ENCODE data around the gene ST6GALNAC4.

The ST6GALNAC4 gene

GRCh38 chr9:127899128-127899943 is 17.5 kb downstream of the ST6GALNAC4 start, which contains the start of gene ST6GALNAC6:
TSS of gene ST6GALNAC6 (minus strand) at chr9:127899603. CDS start at chr9:127897981, 1,622 bp downstream.
- peak; percentile 81 to 87 for DNase-seq (ENCODE audit: low spot score in 2 of 2)
- H3K36me3 Mint-ChIP-seq, result peaks cover 76% of the 10 kb centered on the region
- peak within 1 kb of the TSS; percentile 82 for H3K4me3 Mint-ChIP-seq
- peak; percentile 77 for ATAC-seq
- H3K4me1 Mint-ChIP-seq, result peaks cover 44% of the 10 kb centered on the region
- peak within 1 kb of the TSS; percentile 92 for H3K27ac Mint-ChIP-seq
- no peaks in the 10 kb centered on the region for H3K9me3 Mint-ChIP-seq

GRCh38 chr9:127898433-127899127 is 18.3 kb downstream of the ST6GALNAC4 start:
- peaks cover 76% of the 10 kb centered on the region for H3K36me3 Mint-ChIP-seq
- peak overlapping the region; percentile 92 for H3K27ac Mint-ChIP-seq
- ATAC-seq (peak; percentile 38), DNase-seq (ENCODE audit: low spot score in 2 of 2) (peak in 1 of 2 donors; percentile 71)
- no peaks in the 10 kb centered on the region for H3K9me3 Mint-ChIP-seq
- peak overlapping the region; percentile 82 for H3K4me3 Mint-ChIP-seq
- peaks cover 40% of the 10 kb centered on the region for H3K4me1 Mint-ChIP-seq

- Mint-ChIP-seq H3K4me3 (peak overlapping the region; percentile 82), H3K27ac (no peak overlapping the region), H3K36me3 (peaks cover 81% of the 10 kb centered on the region), H3K4me1 (peaks cover 49% of the 10 kb centered on the region), H3K9me3 (no peaks in the 10 kb centered on the region)
- ATAC-seq (peak; percentile 14), DNase-seq (ENCODE audit: low spot score in 2 of 2) (no peak)
Measured at GRCh38 chr9:127897193-127897692, 19.6 kb downstream of the ST6GALNAC4 start.

- H3K27ac Mint-ChIP-seq, result no peak overlapping the region
- peaks cover 88% of the 10 kb centered on the region for H3K36me3 Mint-ChIP-seq
Measured at GRCh38 chr9:127896395-127897192, 20.2 kb downstream of the ST6GALNAC4 start.

GRCh38 chr9:127895811-127896210 is 21.0 kb downstream of the ST6GALNAC4 start:
- Mint-ChIP-seq H3K27ac (no peak overlapping the region), H3K4me3 (no peak overlapping the region), H3K9me3 (no peaks in the 10 kb centered on the region), H3K36me3 (peaks cover 89% of the 10 kb centered on the region), H3K4me1 (peaks cover 52% of the 10 kb centered on the region)
- DNase-seq (ENCODE audit: low spot score in 2 of 2) (no peak), ATAC-seq (no peak)

More at GRCh38 chr9:127896395-127897192, 20.2 kb downstream of the ST6GALNAC4 start:
- Mint-ChIP-seq H3K9me3 (no peaks in the 10 kb centered on the region), H3K4me1 (peaks cover 52% of the 10 kb centered on the region), H3K4me3 (no peak overlapping the region)
- DNase-seq (ENCODE audit: low spot score in 2 of 2), result no peak
- no peak for ATAC-seq

DNA sequence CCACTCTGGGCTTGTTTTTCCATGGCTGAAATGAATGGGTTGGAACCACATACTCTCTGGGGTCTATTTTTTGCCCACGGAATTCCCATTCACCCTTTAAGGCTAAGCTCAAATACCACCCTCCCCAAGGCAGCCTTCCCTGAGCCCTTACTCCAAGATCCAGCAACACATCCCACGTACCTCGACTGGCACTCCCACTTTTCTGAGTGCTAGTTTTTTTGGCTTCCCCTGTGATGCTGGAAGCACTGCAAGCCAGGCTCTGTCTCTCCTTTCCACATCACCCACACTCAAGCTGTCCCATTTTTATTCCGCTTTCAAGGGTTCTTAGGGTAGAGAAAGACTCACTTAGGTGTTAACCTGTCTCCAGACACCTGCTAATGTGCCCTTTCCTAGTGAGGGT is 23.4 kb downstream of the ST6GALNAC4 start:
- DNase-seq (ENCODE audit: low spot score in 2 of 2) (no peak), ATAC-seq (no peak)
- Mint-ChIP-seq H3K4me3 (no peak overlapping the region), H3K9me3 (no peaks in the 10 kb centered on the region), H3K4me1 (peaks cover 47% of the 10 kb centered on the region), H3K36me3 (peaks cover 98% of the 10 kb centered on the region), H3K27ac (no peak overlapping the region)

GRCh38 chr9:127892831-127893230 is 24.0 kb downstream of the ST6GALNAC4 start:
- H3K4me3 Mint-ChIP-seq, result no peak overlapping the region
- H3K36me3 Mint-ChIP-seq, result peaks cover 98% of the 10 kb centered on the region
- no peaks in the 10 kb centered on the region for H3K9me3 Mint-ChIP-seq
- H3K4me1 Mint-ChIP-seq, result peaks cover 43% of the 10 kb centered on the region
- peak overlapping the region; percentile 6 for H3K27ac Mint-ChIP-seq
- ATAC-seq, result no peak
- no peak for DNase-seq (ENCODE audit: low spot score in 2 of 2)

DNA sequence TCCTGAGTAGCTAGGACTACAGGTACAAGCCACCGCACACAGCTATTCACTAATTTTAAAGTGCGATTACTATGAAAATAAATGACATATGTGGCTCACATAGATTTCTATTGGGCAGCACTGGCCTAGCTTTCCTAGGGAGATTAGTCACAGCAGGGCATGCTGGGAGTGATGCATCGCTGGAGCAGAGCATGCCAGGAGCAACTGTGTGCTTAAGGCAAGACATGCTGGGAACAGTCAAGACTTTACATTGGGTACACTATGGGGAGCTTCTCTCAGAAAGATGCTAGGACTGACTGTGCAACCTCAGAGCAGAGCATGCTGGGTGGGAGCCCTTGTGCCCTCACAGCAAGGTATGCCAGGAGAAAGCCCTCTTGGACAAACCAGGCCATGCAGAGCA is 26.8 kb downstream of the ST6GALNAC4 start:
- no peak overlapping the region for H3K27ac Mint-ChIP-seq
- H3K36me3 Mint-ChIP-seq, result peaks cover 100% of the 10 kb centered on the region

GRCh38 chr9:127887792-127888191 is 29.0 kb downstream of the ST6GALNAC4 start:
- DNase-seq (ENCODE audit: low spot score in 2 of 2), result no peak
- H3K27ac Mint-ChIP-seq, result peak overlapping the region; percentile 48
- no peaks in the 10 kb centered on the region for H3K9me3 Mint-ChIP-seq
- no peak overlapping the region for H3K4me3 Mint-ChIP-seq
- peak; percentile 59 for ATAC-seq
- peaks cover 100% of the 10 kb centered on the region for H3K36me3 Mint-ChIP-seq
- peaks cover 52% of the 10 kb centered on the region for H3K4me1 Mint-ChIP-seq

More for the DNA sequence above, 26.8 kb downstream of the ST6GALNAC4 start:
- H3K4me3 Mint-ChIP-seq, result no peak overlapping the region
- H3K4me1 Mint-ChIP-seq, result peaks cover 46% of the 10 kb centered on the region
- H3K9me3 Mint-ChIP-seq, result no peaks in the 10 kb centered on the region
- no peak for DNase-seq (ENCODE audit: low spot score in 2 of 2)
- no peak for ATAC-seq

DNA sequence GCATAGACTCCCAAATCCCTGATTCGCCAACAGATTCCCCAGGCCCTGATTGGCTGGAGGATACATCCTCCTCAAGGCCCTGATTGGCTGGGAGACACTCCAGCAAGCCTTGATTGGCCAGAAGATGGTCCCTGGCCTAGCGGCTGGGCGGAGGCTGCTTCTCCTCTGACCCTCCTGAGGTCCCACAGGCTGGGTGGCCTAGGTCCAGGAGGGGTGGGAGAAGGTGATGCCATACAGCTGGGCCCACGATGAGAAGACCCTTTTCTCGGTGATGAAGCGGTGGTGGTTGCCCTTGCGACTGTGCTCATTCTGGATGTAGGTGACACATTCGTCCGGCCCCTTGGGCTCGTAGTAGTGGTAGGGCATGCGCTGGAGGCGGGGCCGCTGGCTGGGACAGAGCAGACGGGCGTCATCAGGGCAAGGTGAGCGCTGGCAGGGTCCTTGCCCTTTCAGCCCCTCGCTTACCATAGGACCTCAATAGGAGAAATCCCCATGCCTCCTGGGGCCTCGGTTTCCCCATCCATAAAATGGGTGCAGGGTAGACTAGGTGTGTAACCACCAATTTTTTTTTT is 30.4 kb downstream of the ST6GALNAC4 start:
- ATAC-seq, result no peak

GRCh38 chr9:127885508-127886281 is 31.1 kb downstream of the ST6GALNAC4 start:
- ATAC-seq, result no peak
- DNase-seq (ENCODE audit: low spot score in 2 of 2), result no peak
- peaks cover 43% of the 10 kb centered on the region for H3K4me1 Mint-ChIP-seq
- no peak overlapping the region for H3K4me3 Mint-ChIP-seq
- H3K27ac Mint-ChIP-seq, result peak overlapping the region; percentile 81
- H3K36me3 Mint-ChIP-seq, result peaks cover 89% of the 10 kb centered on the region
- no peaks in the 10 kb centered on the region for H3K9me3 Mint-ChIP-seq

More for the DNA sequence above, 30.4 kb downstream of the ST6GALNAC4 start:
- Mint-ChIP-seq H3K27ac (peak overlapping the region; percentile 81), H3K4me3 (no peak overlapping the region), H3K4me1 (peaks cover 47% of the 10 kb centered on the region), H3K9me3 (no peaks in the 10 kb centered on the region), H3K36me3 (peaks cover 90% of the 10 kb centered on the region)
- DNase-seq (ENCODE audit: low spot score in 2 of 2), result no peak

DNA sequence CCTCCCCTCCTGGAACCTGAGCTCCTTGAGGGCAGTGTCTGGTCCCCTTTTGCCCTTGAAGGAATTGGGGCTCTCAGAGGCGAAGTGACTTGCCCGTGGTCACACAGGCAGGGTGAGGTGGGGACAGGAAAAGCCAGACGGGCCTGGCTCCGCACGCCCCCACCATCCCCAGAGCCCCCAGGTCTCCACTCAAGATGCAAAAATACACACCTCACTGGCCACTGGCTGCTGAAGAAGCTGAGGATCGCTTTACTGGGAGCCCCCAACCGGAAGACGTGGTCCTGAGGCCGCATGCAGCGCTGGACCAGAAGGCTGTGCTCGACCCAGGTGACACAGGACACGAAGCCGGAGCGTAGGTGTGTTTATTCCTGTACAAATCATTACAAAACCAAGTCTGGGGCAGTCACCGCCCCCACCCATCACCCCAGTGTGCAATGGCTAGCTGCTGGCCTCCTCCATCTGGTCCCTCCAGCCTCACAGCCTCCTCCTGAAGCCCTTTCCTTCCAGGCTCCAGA is 31.8 kb downstream of the ST6GALNAC4 start:
- Mint-ChIP-seq H3K4me1 (peaks cover 43% of the 10 kb centered on the region), H3K36me3 (peaks cover 83% of the 10 kb centered on the region), H3K4me3 (no peak overlapping the region), H3K27ac (peak overlapping the region; percentile 81), H3K9me3 (no peaks in the 10 kb centered on the region)
- DNase-seq (ENCODE audit: low spot score in 2 of 2) (no peak), ATAC-seq (no peak)

GRCh38 chr9:127884427-127884911 is 32.4 kb downstream of the ST6GALNAC4 start:
- Mint-ChIP-seq H3K27ac (peak overlapping the region; percentile 81), H3K4me3 (no peak overlapping the region), H3K4me1 (peaks cover 43% of the 10 kb centered on the region), H3K9me3 (no peaks in the 10 kb centered on the region), H3K36me3 (peaks cover 77% of the 10 kb centered on the region)
- DNase-seq (ENCODE audit: low spot score in 2 of 2) (no peak), ATAC-seq (no peak)

DNA sequence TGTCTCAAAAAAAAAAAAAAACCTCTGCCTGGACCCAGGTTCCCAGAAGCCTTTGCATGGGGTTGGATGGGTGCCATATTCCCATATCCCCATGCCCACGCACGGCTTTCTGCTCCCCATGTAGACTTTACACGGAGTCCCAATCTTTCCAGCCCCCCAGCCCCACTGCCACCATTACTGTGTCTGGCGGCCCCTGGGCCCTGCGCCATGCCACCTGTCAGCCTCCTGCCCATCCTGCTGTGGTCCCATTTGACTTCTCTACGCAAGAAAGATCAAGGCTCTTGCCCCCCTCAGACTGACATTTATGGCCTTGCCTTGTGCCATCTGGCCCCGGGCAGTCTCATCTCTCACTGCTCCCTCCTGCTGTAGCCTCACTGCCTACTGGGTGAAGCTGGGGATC is 32.9 kb downstream of the ST6GALNAC4 start:
- H3K4me3 Mint-ChIP-seq, result no peak overlapping the region
- H3K4me1 Mint-ChIP-seq, result peaks cover 43% of the 10 kb centered on the region
- H3K9me3 Mint-ChIP-seq, result no peaks in the 10 kb centered on the region
- DNase-seq (ENCODE audit: low spot score in 2 of 2) (no peak), ATAC-seq (no peak)
- H3K36me3 Mint-ChIP-seq, result peaks cover 76% of the 10 kb centered on the region
- H3K27ac Mint-ChIP-seq, result peak overlapping the region; percentile 81

Measured in stimulated activated effector memory CD8-positive, alpha-beta T cell treated with anti-CD3 and anti-CD28 coated beads, Interleukin-12 subunit alpha, Interleukin-12 subunit beta, amount 100 ng/mL, for 72 hours (primary cell).